Neural cell (in vitro differentiated cells): ENCODE measurements around the gene FKBP2. TPM values are rescaled to one million over a fixed set of nuclear protein-coding genes. Genes with fewer than 3 reads are reported as not detected.

ENCODE experiments used
- H2AFZ ChIP-seq: fragments of 200-600, 300-800 bp; sonication (generic), shearing (Covaris generic); 2 replicates; pipeline ENCODE4 v1.6.0; 2014; ENCODE audit warnings: low read depth, mild to moderate bottlenecking, antibody characterized with exemption, low read length, moderate library complexity
- H3F3A ChIP-seq: fragments of 200-600 bp; shearing (Covaris generic); 2 replicates; pipeline ENCODE4 v1.6.1; 2016; ENCODE audit warnings: mild to moderate bottlenecking, moderate library complexity, mixed read lengths, antibody characterized with exemption, low read length; ENCODE audit not compliant: insufficient read depth, poor library complexity, severe bottlenecking
- H3K27ac ChIP-seq: fragments of 200-600, 300-800 bp; sonication (generic), shearing (Covaris generic); 2 replicates; pipeline ENCODE4 v1.5.1; 2014; ENCODE audit warnings: mild to moderate bottlenecking, low read length, moderate library complexity
- H3K27me3 ChIP-seq: fragments of 300-800, 200-600 bp; sonication (generic), shearing (Covaris generic); 2 replicates; pipeline ENCODE4 v1.6.0; 2014; ENCODE audit warnings: mild to moderate bottlenecking, low read depth, low read length, moderate library complexity; ENCODE audit not compliant: insufficient read depth
- H3K36me3 ChIP-seq: fragments of 300-800, 200-600 bp; sonication (generic), shearing (Covaris generic); 2 replicates; pipeline ENCODE4 v1.5.1; 2014; ENCODE audit warnings: mild to moderate bottlenecking, antibody characterized with exemption, low read length, moderate library complexity; ENCODE audit not compliant: insufficient read depth
- H3K4me2 ChIP-seq: fragments of 300-800, 200-600 bp; sonication (generic), shearing (Covaris generic); 2 replicates; pipeline ENCODE4 v1.6.0; 2014; ENCODE audit warnings: mild to moderate bottlenecking, low read length
- H3K4me3 ChIP-seq: fragments of 300-800, 200-600 bp; sonication (generic), shearing (Covaris generic); 2 replicates; pipeline ENCODE4 v1.5.1; 2014; ENCODE audit warnings: mild to moderate bottlenecking, low read length, moderate library complexity
- H3K79me2 ChIP-seq: fragments of 200-600 bp; shearing (Covaris generic); replicated peaks from 2 replicates; pipeline ENCODE4 v1.6.0; 2014; ENCODE audit warnings: mild to moderate bottlenecking, low read length, moderate library complexity; ENCODE audit not compliant: insufficient read depth
- H3K9ac ChIP-seq: fragments of 300-800, 200-600 bp; sonication (generic), shearing (Covaris generic); 2 replicates; pipeline ENCODE4 v1.6.1; 2016; ENCODE audit warnings: mild to moderate bottlenecking, low read length, mixed read lengths
- H3K9me2 ChIP-seq: fragments of 200-600 bp; shearing (Covaris generic); 2 replicates; pipeline ENCODE4 v1.6.1; 2016; ENCODE audit warnings: mild to moderate bottlenecking, low read length, mixed read lengths; ENCODE audit not compliant: insufficient read depth
- H3K9me3 ChIP-seq: fragments of 200-600, 300-800 bp; sonication (generic), shearing (Covaris generic); 2 replicates; pipeline ENCODE4 v1.6.1; 2016; ENCODE audit warnings: mild to moderate bottlenecking, mixed run types, low read length, moderate library complexity, mixed read lengths
- H4K20me1 ChIP-seq: fragments of 200-600 bp; shearing (Covaris generic); 2 replicates; pipeline ENCODE4 v1.6.1; 2016; ENCODE audit warnings: mild to moderate bottlenecking, mixed run types; ENCODE audit not compliant: insufficient read depth
- CTCF ChIP-seq: fragments of 450-650 bp; IDR thresholded peaks from 2 replicates; pipeline ENCODE4 v1.5.1; 2014; ENCODE audit warnings: antibody characterized with exemption, mild to moderate bottlenecking, moderate library complexity; ENCODE audit not compliant: poor library complexity, severe bottlenecking
- EP300 ChIP-seq: fragments of 450-650 bp; conservative IDR thresholded peaks from 2 replicates; pipeline ENCODE4 v1.6.1; 2014; ENCODE audit warnings: antibody characterized with exemption, mild to moderate bottlenecking, moderate library complexity; ENCODE audit not compliant: poor library complexity, severe bottlenecking
- EZH2 ChIP-seq: fragments of 200-600, 300-800 bp; shearing (Covaris generic), sonication (generic); IDR thresholded peaks from 2 replicates; pipeline ENCODE4 v1.6.1; 2014; ENCODE audit warnings: antibody characterized with exemption, low read length, borderline replicate concordance, mild to moderate bottlenecking; ENCODE audit not compliant: insufficient read depth, poor library complexity, severe bottlenecking
- MXI1 ChIP-seq: fragments of 450-650 bp; conservative IDR thresholded peaks from 2 replicates; pipeline ENCODE4 v1.6.1; 2014; ENCODE audit warnings: antibody characterized with exemption, mild to moderate bottlenecking; ENCODE audit not compliant: poor library complexity, severe bottlenecking
- POLR2AphosphoS5 ChIP-seq: IDR thresholded peaks from 2 replicates; pipeline ENCODE4 v1.6.1; 2012
- RAD21 ChIP-seq: fragments of 450-650 bp; conservative IDR thresholded peaks from 2 replicates; pipeline ENCODE4 v1.6.1; 2014; ENCODE audit warnings: antibody characterized with exemption, mild to moderate bottlenecking, moderate library complexity
- SMC3 ChIP-seq: fragments of 450-650 bp; conservative IDR thresholded peaks from 2 replicates; pipeline ENCODE4 v1.6.1; 2014; ENCODE audit warnings: antibody characterized with exemption, mild to moderate bottlenecking, moderate library complexity; ENCODE audit not compliant: poor library complexity
- TAF1 ChIP-seq: IDR thresholded peaks from 2 replicates; pipeline ENCODE4 v1.6.1; 2012; ENCODE audit warnings: low read depth
- polyA plus RNA-seq: library from polyadenylated mRNA; depleted of rRNA; stranded (reverse); fragments of >200 nt; gene quantifications from 2 replicates; pipeline ENCODE4 v1.2.3, GENCODE V29; 2014
- TF ChIP-seq, protein P1 (sequence below): IDR thresholded peaks from 2 replicates; pipeline ENCODE4 v1.6.1; 2012; ENCODE audit warnings: borderline replicate concordance

Gene FKBP2
- polyA plus RNA-seq, 1 donor from 2014 or later: 47.4 TPM

GRCh38 chr11:64201543-64201942 is 39.4 kb upstream of the FKBP2 start:
- Histone ChIP-seq H4K20me1 (no peaks in the 10 kb centered on the region), H3K9me3 (no peaks in the 10 kb centered on the region)
- TF ChIP-seq SMC3 (no peak), RAD21 (no peak), CTCF (no peak)

DNA sequence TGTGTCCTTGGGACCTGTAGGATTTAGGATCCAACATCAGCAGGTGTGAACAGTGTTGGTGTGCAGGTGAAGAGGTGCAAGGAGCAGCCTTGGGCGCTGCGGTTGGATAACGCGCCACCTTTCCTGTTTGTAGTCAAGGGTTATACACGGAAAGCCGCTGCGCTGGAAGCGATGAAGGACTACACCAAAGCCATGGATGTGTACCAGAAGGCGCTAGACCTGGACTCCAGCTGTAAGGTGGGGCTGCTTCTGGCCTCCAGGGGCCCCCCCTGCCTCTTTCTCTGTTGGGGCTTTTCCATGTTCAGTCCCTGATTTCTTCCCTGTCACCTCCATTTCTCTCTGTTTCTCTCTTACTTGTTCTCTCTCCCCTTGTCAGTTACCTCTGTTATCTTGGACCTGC is 37.9 kb upstream of the FKBP2 start:
- H3K79me2 ChIP-seq: no peaks in the 10 kb centered on the region
- H3K9me3 ChIP-seq: no peaks in the 10 kb centered on the region
- no peaks in the 10 kb centered on the region for H3K9me2 ChIP-seq
- H2AFZ ChIP-seq: no peak overlapping the region
- no peak overlapping the region for H3K4me2 ChIP-seq
- no peaks in the 10 kb centered on the region for H3F3A ChIP-seq
- no peak overlapping the region for H3K4me3 ChIP-seq
- no peak overlapping the region for H3K9ac ChIP-seq
- H3K27ac ChIP-seq: no peak overlapping the region
- no peak for TF ChIP-seq RAD21
- no peak for TF ChIP-seq EZH2
- no peak for TF ChIP-seq MXI1
- TF ChIP-seq POLR2AphosphoS5: no peak
- no peak for TF ChIP-seq EP300
- no peak for TF ChIP-seq SMC3
- no peak for TF ChIP-seq CTCF
- TF ChIP-seq TAF1: no peak
- TF ChIP-seq, protein P1, sequence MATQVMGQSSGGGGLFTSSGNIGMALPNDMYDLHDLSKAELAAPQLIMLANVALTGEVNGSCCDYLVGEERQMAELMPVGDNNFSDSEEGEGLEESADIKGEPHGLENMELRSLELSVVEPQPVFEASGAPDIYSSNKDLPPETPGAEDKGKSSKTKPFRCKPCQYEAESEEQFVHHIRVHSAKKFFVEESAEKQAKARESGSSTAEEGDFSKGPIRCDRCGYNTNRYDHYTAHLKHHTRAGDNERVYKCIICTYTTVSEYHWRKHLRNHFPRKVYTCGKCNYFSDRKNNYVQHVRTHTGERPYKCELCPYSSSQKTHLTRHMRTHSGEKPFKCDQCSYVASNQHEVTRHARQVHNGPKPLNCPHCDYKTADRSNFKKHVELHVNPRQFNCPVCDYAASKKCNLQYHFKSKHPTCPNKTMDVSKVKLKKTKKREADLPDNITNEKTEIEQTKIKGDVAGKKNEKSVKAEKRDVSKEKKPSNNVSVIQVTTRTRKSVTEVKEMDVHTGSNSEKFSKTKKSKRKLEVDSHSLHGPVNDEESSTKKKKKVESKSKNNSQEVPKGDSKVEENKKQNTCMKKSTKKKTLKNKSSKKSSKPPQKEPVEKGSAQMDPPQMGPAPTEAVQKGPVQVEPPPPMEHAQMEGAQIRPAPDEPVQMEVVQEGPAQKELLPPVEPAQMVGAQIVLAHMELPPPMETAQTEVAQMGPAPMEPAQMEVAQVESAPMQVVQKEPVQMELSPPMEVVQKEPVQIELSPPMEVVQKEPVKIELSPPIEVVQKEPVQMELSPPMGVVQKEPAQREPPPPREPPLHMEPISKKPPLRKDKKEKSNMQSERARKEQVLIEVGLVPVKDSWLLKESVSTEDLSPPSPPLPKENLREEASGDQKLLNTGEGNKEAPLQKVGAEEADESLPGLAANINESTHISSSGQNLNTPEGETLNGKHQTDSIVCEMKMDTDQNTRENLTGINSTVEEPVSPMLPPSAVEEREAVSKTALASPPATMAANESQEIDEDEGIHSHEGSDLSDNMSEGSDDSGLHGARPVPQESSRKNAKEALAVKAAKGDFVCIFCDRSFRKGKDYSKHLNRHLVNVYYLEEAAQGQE: no peak
- peaks cover 6% of the 10 kb centered on the region for H3K36me3 ChIP-seq
- H4K20me1 ChIP-seq: no peaks in the 10 kb centered on the region
- no peaks in the 10 kb centered on the region for H3K27me3 ChIP-seq

More at GRCh38 chr11:64201543-64201942, 39.4 kb upstream of the FKBP2 start:
- Histone ChIP-seq H3K36me3 (peaks cover 6% of the 10 kb centered on the region), H3K4me2 (no peak overlapping the region), H3K27me3 (no peaks in the 10 kb centered on the region), H3K9me2 (no peaks in the 10 kb centered on the region), H3K79me2 (no peaks in the 10 kb centered on the region), H3K4me3 (no peak overlapping the region), H3K27ac (no peak overlapping the region), H2AFZ (no peak overlapping the region), H3K9ac (no peak overlapping the region), H3F3A (no peaks in the 10 kb centered on the region)
